Aorta (tissue), 5 donors: Measurements from ENCODE around the gene BZW2. TPM values are rescaled to one million over a fixed set of nuclear protein-coding genes. Genes with fewer than 3 reads are reported as not detected.

Experiments used
- ATAC-seq: fragments of 200-7000 bp; cut with Tn5 transposase; one replicate; pipeline ENCODE4 v1.9.1; 2022; ENCODE audit warnings: moderate library complexity; ENCODE audit not compliant: low FRiP score
- DNase-seq, 2 donors: peaks; one replicate each; pipeline ENCODE4 v3.0.0-alpha.2; 2020
- H3K27ac ChIP-seq, 2 donors: one replicate each; pipeline ENCODE4 v1.5.1; 2013; ENCODE audit warnings: low read length in 2 of 2, mild to moderate bottlenecking in 2 of 2, moderate library complexity in 2 of 2, control low read depth in 1 of 2, inconsistent platforms in 1 of 2, low read depth in 1 of 2
- H3K27me3 ChIP-seq, 2 donors: one replicate each; pipeline ENCODE4 v1.6.1; 2013; ENCODE audit warnings: control low read depth in 1 of 2, low read length in 1 of 2, mild to moderate bottlenecking in 1 of 2, moderate library complexity in 1 of 2; ENCODE audit not compliant: insufficient read depth in 2 of 2, control insufficient read depth in 1 of 2
- H3K36me3 ChIP-seq, 2 donors: one replicate each; pipeline ENCODE4 v1.6.1; 2013; ENCODE audit warnings: control low read depth in 1 of 2, low read length in 1 of 2, mild to moderate bottlenecking in 1 of 2; ENCODE audit not compliant: insufficient read depth in 2 of 2, control insufficient read depth in 1 of 2
- H3K4me1 ChIP-seq, 2 donors: one replicate each; pipeline ENCODE4 v1.6.1; 2013; ENCODE audit warnings: low read length in 2 of 2, control low read depth in 1 of 2, mild to moderate bottlenecking in 1 of 2, moderate library complexity in 1 of 2; ENCODE audit not compliant: insufficient read depth in 2 of 2, control insufficient read depth in 1 of 2
- H3K4me3 ChIP-seq, 2 donors: one replicate each; pipeline ENCODE4 v1.5.1; 2013; ENCODE audit warnings: low read length in 2 of 2, control low read depth in 1 of 2, mild to moderate bottlenecking in 1 of 2
- H3K9me3 ChIP-seq: one replicate; pipeline ENCODE4 v1.6.1; 2013; ENCODE audit warnings: mild to moderate bottlenecking, low read length; ENCODE audit not compliant: control insufficient read depth
- WGBS, 2 donors: extraction: QIAGEN DNeasy Blood & Tissue Kit; methylation state at CpG; one replicate each; pipeline ENCODE4 v1.1.7; 2013; 5-methylcytosine and 5-hydroxymethylcytosine counted together
- intact Hi-C, 2 donors: fragments of 100-400 bp; cut with DNase I; formaldehyde crosslinking; loops; one replicate each; pipeline versions ENCODE4 v1.14.2 to v1.15.0; 2022
- polyA plus RNA-seq, 2 donors: library from polyadenylated mRNA; stranded (reverse); fragments of 200-250 nt; gene quantifications; one replicate each; pipeline ENCODE4 v1.2.3, GENCODE V29; 2013
- total RNA-seq, 2 donors: library from RNA; stranded (reverse); fragmentation: NEBNext Ultra II Directional; extraction: Animal tissue kit (Norgen Biotek cat#: 25700); gene quantifications; one replicate each; pipeline ENCODE4 v1.2.1, GENCODE V29; 2021
- donor health status: healthy with polysubstance abuse.
- donor health status: Bipolar disorder and iron deficiency.
- donor health status: DM: no; HTN: no; CAD: no.
- donor health status: DM: no; HTN: no; CAD: no.
- donor health status: DM: yes; HTN: yes; CAD: no.

BZW2 gene
- total and polyA plus RNA-seq, 4 donors: 9.0 to 32.8 (median 22.8) TPM

DNA sequence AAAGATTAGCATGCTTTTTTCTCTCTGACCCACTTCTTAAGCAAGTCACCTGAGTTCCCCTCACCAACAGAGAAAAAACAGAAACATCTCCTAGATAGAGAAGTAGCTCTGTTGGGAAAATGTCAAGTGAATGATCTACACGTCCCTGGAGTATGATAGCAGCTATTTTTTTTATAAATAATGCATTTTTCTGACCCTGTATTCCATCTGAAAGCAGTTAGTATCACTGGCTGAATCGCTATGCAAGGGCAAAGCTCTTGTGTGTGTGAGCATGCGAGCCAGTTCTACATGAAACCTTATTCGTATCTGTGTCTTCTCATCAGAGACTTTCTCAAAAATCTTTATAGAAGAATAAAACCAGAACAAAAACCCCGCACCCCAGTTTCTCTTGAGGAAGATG is 8.6 kb upstream of the BZW2 start:
- Histone ChIP-seq H3K4me1 (peaks cover 8 to 13% of the 10 kb centered on the region in 2 donors), H3K27me3 (no peaks in the 10 kb centered on the region), H3K27ac (no peak overlapping the region), H3K36me3 (no peaks in the 10 kb centered on the region), H3K9me3 (no peaks in the 10 kb centered on the region), H3K4me3 (no peak overlapping the region)
- intact Hi-C loops: no loop called here
- ATAC-seq: no peak
- no peak for DNase-seq
- WGBS, 2 donors: 30 to 45% methylated on average over 5 of the region's 5 CpGs

DNA sequence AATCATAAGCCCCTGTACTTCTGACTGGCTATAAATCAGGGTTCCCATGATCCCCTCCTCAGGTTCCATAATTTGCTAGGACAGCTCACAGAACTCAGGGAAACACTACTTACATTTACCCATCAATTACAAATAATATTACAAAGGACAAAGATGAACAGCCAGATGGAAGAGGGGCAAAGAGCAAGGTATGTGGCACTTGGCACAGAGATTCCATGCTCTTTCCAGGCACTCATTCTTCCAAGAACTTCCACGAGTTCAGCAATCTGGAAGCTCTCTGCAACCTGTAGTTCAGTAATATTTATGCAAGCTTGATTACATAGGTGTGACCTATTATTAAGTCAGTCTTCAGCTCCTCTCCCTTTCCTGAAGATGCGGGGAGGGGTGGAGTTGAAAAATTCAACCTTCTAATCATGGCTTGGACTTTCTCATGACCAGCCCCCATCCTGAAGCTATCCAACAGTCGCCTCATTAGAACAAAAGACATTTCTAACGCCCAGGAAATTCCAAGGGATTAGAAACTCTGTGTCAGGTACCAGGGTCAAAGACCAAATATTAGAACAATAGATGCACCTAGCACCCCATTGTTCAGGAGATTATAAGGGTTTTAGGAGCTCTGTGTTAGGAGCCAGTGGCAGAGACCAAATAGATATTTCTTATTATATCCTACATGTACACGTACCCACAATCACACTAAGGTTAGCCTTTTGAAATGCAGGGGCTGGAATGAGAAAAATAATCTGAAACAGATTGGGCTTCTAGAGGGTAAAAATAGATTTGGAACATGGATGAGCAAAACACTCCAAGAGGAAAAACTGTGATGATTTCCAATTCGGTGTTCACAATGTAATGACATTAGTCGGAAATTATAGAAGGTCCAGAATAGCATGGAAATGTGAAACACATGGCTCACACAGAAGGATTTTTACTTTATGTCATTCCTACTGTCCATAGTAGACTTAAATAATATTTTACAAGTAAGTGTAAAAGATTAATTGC is 7.4 kb upstream of the BZW2 start:
- Histone ChIP-seq H3K9me3 (no peaks in the 10 kb centered on the region), H3K4me3 (no peak overlapping the region), H3K27ac (no peak overlapping the region), H3K4me1 (peaks cover 8 to 13% of the 10 kb centered on the region in 2 donors), H3K36me3 (no peaks in the 10 kb centered on the region), H3K27me3 (no peaks in the 10 kb centered on the region)
- DNase-seq (no peak), ATAC-seq (no peak)
- intact Hi-C loops: no loop called here
- 43 to 44% methylated on average over 7 of the region's 7 CpGs for WGBS, 2 donors

DNA sequence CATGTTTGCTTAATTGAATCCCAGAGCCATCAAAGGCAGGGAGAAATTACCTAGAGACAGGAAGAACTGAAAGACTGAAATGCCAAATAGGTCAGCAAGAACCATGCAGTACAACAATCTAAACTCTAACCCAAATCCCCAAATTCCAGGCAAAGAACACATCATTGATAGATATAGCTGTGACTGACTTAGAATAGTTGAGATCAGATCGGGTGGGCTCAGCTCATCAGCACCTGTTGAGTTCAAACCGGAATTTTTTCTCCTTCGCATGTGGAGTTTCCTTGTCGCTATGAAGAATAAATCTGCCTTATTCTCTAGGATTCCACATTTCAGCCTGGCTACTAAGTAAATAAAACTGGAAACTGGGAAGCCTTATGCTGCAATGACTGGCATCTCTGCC is 1.8 kb upstream of the BZW2 start:
- DNase-seq (no peak), ATAC-seq (no peak)
- WGBS, 2 donors: 53 to 57% methylated on average over 4 of the region's 4 CpGs
- Histone ChIP-seq H3K9me3 (no peaks in the 10 kb centered on the region), H3K36me3 (no peaks in the 10 kb centered on the region), H3K4me1 (peaks cover 0 to 2% of the 10 kb centered on the region in 2 donors), H3K4me3 (peak overlapping the region; percentile 58 to 87), H3K27me3 (peaks cover 0 to 1% of the 10 kb centered on the region in 2 donors), H3K27ac (no peak overlapping the region)
- intact Hi-C loops: no loop called here

GRCh38 chr7:16644636-16645592 is 1.1 kb upstream of the BZW2 start:
- 0 to 1% methylated on average over 56 to 57 of the region's 57 CpGs for WGBS, 2 donors
- peaks cover 0 to 2% of the 10 kb centered on the region in 2 donors for H3K4me1 ChIP-seq
- intact Hi-C loops: no loop called here

DNA sequence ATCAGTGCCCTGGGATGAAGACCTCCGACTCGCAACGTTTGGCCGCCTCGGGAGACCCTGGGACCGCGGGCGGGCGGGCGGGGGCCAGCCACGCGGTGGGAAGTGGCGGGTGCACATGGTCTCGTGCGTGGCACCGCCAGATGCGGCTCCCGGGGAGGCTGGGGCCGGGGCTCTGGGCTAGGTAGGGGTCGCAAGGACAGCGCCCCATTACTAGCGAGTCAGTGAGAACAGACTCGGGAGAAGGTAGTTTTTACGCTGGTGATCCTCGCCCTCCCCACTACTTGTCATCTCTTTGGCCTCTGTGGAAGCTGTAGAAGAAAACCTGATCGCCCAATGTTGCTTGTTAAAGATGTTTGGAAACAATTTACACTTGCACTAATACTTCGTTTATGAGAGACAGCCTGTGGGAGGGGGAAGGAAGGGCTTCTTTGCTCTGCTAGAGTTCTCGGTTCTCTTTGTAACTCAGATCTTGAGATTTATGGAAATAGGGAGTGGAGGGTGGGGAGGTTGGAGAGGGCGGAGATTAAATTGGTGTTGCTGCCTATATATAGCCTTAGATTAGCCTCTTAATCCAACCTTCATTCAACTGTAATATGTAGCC is 591 bp downstream of the BZW2 start:
- H3K4me1 ChIP-seq: peaks cover 0 to 2% of the 10 kb centered on the region in 2 donors
- no peaks in the 10 kb centered on the region for H3K36me3 ChIP-seq
- intact Hi-C loops: no loop called here
- H3K9me3 ChIP-seq: no peaks in the 10 kb centered on the region
- H3K27ac ChIP-seq: no peak overlapping the region
- H3K27me3 ChIP-seq: peaks cover 0 to 1% of the 10 kb centered on the region in 2 donors
- peak overlapping the region; percentile 36 to 95 for H3K4me3 ChIP-seq
- peak in 1 of 2 donors; percentile 84 for DNase-seq
- ATAC-seq: peak; percentile 31
- WGBS, 2 donors: 1 to 3% methylated on average over 27 to 29 of the region's 29 CpGs

More at GRCh38 chr7:16644636-16645592, 1.1 kb upstream of the BZW2 start:
- peak overlapping the region in 1 of 2 donors; percentile 43 for H3K27ac ChIP-seq
- H3K9me3 ChIP-seq: no peaks in the 10 kb centered on the region
- peaks cover 0 to 1% of the 10 kb centered on the region in 2 donors for H3K27me3 ChIP-seq
- peak overlapping the region; percentile 58 to 87 for H3K4me3 ChIP-seq
- no peaks in the 10 kb centered on the region for H3K36me3 ChIP-seq
- ATAC-seq (peak; percentile 70), DNase-seq (peak; percentile 73 to 83)

DNA sequence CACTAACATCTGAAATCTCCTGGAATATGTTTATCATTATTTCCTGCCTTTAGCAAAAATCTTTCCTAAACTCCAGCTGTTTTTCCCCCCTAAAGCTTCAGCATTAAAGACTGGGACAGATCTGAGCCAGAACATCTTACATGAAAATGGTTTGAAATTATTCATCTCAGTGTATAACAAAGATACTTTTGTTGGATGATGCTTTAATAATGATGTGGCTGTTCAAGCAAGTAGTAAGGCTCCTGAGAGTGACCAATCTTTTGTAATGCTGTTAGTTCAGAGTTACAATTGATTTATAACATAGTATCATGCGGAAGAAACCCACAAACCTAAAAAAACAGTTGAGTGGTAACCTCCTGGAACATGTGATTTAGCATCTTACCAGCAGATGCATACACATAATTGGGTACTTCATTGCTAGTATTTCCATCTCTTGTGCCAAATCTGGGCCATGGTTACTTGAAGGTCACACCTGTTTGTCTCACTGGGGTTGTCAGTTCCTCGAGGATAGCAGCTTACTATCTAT is 1.5 kb downstream of the BZW2 start:
- ATAC-seq (no peak), DNase-seq (no peak)
- Histone ChIP-seq H3K36me3 (no peaks in the 10 kb centered on the region), H3K27ac (no peak overlapping the region), H3K27me3 (peaks cover 0 to 1% of the 10 kb centered on the region in 2 donors), H3K9me3 (no peaks in the 10 kb centered on the region), H3K4me3 (no peak overlapping the region), H3K4me1 (peaks cover 0 to 2% of the 10 kb centered on the region in 2 donors)
- 88 to 90% methylated on average over 2 of the region's 2 CpGs for WGBS, 2 donors
- intact Hi-C loops: no loop called here

- no peak overlapping the region for H3K4me3 ChIP-seq
- no peak overlapping the region for H3K27ac ChIP-seq
- DNase-seq (no peak), ATAC-seq (no peak)
- intact Hi-C loops: no loop called here
- 91 to 100% methylated on average over 1 of the region's 1 CpG for WGBS, 2 donors
- no peaks in the 10 kb centered on the region for H3K36me3 ChIP-seq
- H3K9me3 ChIP-seq: no peaks in the 10 kb centered on the region
- peaks cover 0 to 1% of the 10 kb centered on the region in 2 donors for H3K27me3 ChIP-seq
- H3K4me1 ChIP-seq: peaks cover 0 to 2% of the 10 kb centered on the region in 2 donors
Measured at GRCh38 chr7:16648551-16648950, 2.6 kb downstream of the BZW2 start.

DNA sequence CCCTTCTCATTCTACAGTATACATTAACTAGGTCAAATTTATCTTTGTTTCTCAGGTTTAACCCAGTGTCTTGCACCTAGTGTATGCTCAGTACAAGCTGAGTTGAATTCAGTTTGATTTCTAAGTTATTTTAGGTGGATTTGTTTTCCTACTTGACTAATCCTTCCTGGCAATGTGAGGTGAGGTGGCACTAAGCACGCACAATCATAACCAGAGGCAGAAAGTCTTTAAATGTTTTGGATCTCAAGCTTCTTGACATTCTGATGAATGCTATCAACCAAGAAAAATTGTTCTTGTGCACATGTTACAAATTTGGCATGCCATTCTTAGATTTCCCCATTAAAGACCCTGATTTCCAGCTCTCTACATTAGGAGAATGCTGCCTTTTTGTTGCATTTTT is 3.2 kb downstream of the BZW2 start:
- H3K36me3 ChIP-seq: no peaks in the 10 kb centered on the region
- no peak for ATAC-seq
- WGBS, 2 donors: 32 to 39% methylated on average over 1 of the region's 1 CpG
- H3K9me3 ChIP-seq: no peaks in the 10 kb centered on the region
- no peak overlapping the region for H3K4me3 ChIP-seq
- H3K27ac ChIP-seq: no peak overlapping the region
- H3K27me3 ChIP-seq: peaks cover 0 to 1% of the 10 kb centered on the region in 2 donors
- peaks cover 0 to 2% of the 10 kb centered on the region in 2 donors for H3K4me1 ChIP-seq
- intact Hi-C loops: no loop called here
- DNase-seq: no peak
